MM.1S (cell line): Measurements from ENCODE around the gene BTBD17.

Source experiments
- DNase-seq: peaks from one replicate; pipeline ENCODE4 v3.0.0-alpha.2; 2015
- H2AFZ ChIP-seq: fragments of 300-600 bp; sonication (generic); 2 replicates; pipeline ENCODE4 v1.6.0; 2016; ENCODE audit warnings: antibody characterized with exemption, low read length
- H3F3A ChIP-seq: fragments of 300-600 bp; sonication (generic); 2 replicates; pipeline ENCODE4 v1.6.1; 2016; ENCODE audit warnings: mild to moderate bottlenecking, antibody characterized with exemption, low read length, moderate library complexity, mixed read lengths; ENCODE audit not compliant: insufficient read depth
- H3K27ac ChIP-seq: fragments of 300-600 bp; sonication (generic); 2 replicates; pipeline ENCODE4 v1.5.1; 2016; ENCODE audit warnings: mild to moderate bottlenecking, low read length
- H3K27me3 ChIP-seq: fragments of 300-600 bp; sonication (generic); replicated peaks from 2 replicates; pipeline ENCODE4 v1.6.0; 2016; ENCODE audit warnings: low read length; ENCODE audit not compliant: insufficient read depth
- H3K36me3 ChIP-seq: fragments of 300-600 bp; sonication (generic); replicated peaks from 2 replicates; pipeline ENCODE4 v1.6.1; 2016; ENCODE audit warnings: mild to moderate bottlenecking, low read length, mixed read lengths; ENCODE audit not compliant: insufficient read depth
- H3K4me1 ChIP-seq: fragments of 300-600 bp; sonication (generic); 2 replicates; pipeline ENCODE4 v1.6.1; 2016; ENCODE audit warnings: low read length, mixed read lengths
- H3K4me2 ChIP-seq: fragments of 300-600 bp; sonication (generic); 2 replicates; pipeline ENCODE4 v1.6.0; 2016; ENCODE audit warnings: low read depth, low read length
- H3K4me3 ChIP-seq: fragments of 300-600 bp; sonication (generic); 2 replicates; pipeline ENCODE4 v1.5.1; 2016; ENCODE audit warnings: low read length, mixed read lengths
- H3K79me2 ChIP-seq: fragments of 300-600 bp; sonication (generic); 2 replicates; pipeline ENCODE4 v1.6.1; 2016; ENCODE audit warnings: mixed run types, low read length, mixed read lengths
- H3K9ac ChIP-seq: fragments of 300-600 bp; sonication (generic); 2 replicates; pipeline ENCODE4 v1.6.1; 2016; ENCODE audit warnings: low read length, mixed read lengths
- H3K9me2 ChIP-seq: fragments of 300-600 bp; sonication (generic); replicated peaks from 2 replicates; pipeline ENCODE4 v1.6.1; 2016; ENCODE audit warnings: mild to moderate bottlenecking, low read length, mixed read lengths; ENCODE audit not compliant: insufficient read depth
- H3K9me3 ChIP-seq: fragments of 300-600 bp; sonication (generic); replicated peaks from 2 replicates; pipeline ENCODE4 v1.6.1; 2016; ENCODE audit warnings: mild to moderate bottlenecking, low read length, mixed read lengths; ENCODE audit not compliant: insufficient read depth
- H4K20me1 ChIP-seq: fragments of 300-600 bp; sonication (generic); 2 replicates; pipeline ENCODE4 v1.6.1; 2016; ENCODE audit warnings: mild to moderate bottlenecking, low read length, moderate library complexity, mixed read lengths; ENCODE audit not compliant: insufficient read depth
- CTCF ChIP-seq: fragments of 300-600 bp; sonication (generic); IDR thresholded peaks from 2 replicates; pipeline ENCODE4 v1.5.1; 2016; ENCODE audit warnings: antibody characterized with exemption, low read length, mixed read lengths
- EZH2 ChIP-seq: fragments of 300-600 bp; sonication (generic); optimal IDR thresholded peaks from 2 replicates; pipeline ENCODE3; 2017; ENCODE audit warnings: low read depth, mild to moderate bottlenecking, antibody characterized with exemption, low read length, mixed read lengths
- EZH2phosphoT487 ChIP-seq: fragments of 300-600 bp; sonication (generic); IDR thresholded peaks from 2 replicates; pipeline ENCODE4 v1.6.1; 2018; ENCODE audit warnings: antibody characterized with exemption, low read length

Gene BTBD17

GRCh38 chr17:74324521-74324920 lies 37.1 kb downstream of the BTBD17 start:
- Histone ChIP-seq H3K9ac (no peak overlapping the region), H3K4me1 (0 out of 2 replicates have a peak, but pooled peaks cover 7% of the 10 kb centered on the region), H3K4me3 (no peak overlapping the region), H3K36me3 (no peaks in the 10 kb centered on the region), H3K27me3 (peaks cover 55% of the 10 kb centered on the region), H3F3A (no peaks in the 10 kb centered on the region), H3K27ac (no peak overlapping the region), H4K20me1 (no peaks in the 10 kb centered on the region), H3K9me2 (no peaks in the 10 kb centered on the region), H3K79me2 (no peaks in the 10 kb centered on the region), H3K4me2 (peak overlapping the region; percentile 51; the same call in 1 of the 2 replicates), H2AFZ (no peak overlapping the region), H3K9me3 (no peaks in the 10 kb centered on the region)
- DNase-seq, result no peak
- TF ChIP-seq CTCF (no peak), EZH2 (no peak), EZH2phosphoT487 (no peak)

- Histone ChIP-seq H3K79me2 (no peaks in the 10 kb centered on the region), H2AFZ (no peak overlapping the region), H3K36me3 (no peaks in the 10 kb centered on the region), H3K4me2 (no peak overlapping the region), H3K27me3 (peaks cover 77% of the 10 kb centered on the region), H4K20me1 (no peaks in the 10 kb centered on the region), H3K4me1 (no peaks in the 10 kb centered on the region), H3K9me3 (no peaks in the 10 kb centered on the region), H3F3A (no peaks in the 10 kb centered on the region), H3K9ac (no peak overlapping the region), H3K9me2 (no peaks in the 10 kb centered on the region), H3K4me3 (no peak overlapping the region), H3K27ac (no peak overlapping the region)
- DNase-seq, result no peak
- TF ChIP-seq EZH2 (no peak), CTCF (no peak), EZH2phosphoT487 (no peak)
Observed at GRCh38 chr17:74318391-74318790, 43.3 kb downstream of the BTBD17 start.

GRCh38 chr17:74317071-74317470 lies 44.6 kb downstream of the BTBD17 start:
- H3K9me2 ChIP-seq, result no peaks in the 10 kb centered on the region

More at GRCh38 chr17:74317071-74317470, 44.6 kb downstream of the BTBD17 start:
- no peak for TF ChIP-seq CTCF
- TF ChIP-seq EZH2, result no peak
- no peak for TF ChIP-seq EZH2phosphoT487
- H3K9ac ChIP-seq, result no peak overlapping the region
- no peak overlapping the region for H3K4me2 ChIP-seq
- H3K9me3 ChIP-seq, result no peaks in the 10 kb centered on the region
- H3K36me3 ChIP-seq, result no peaks in the 10 kb centered on the region
- H2AFZ ChIP-seq, result no peak overlapping the region
- peaks cover 84% of the 10 kb centered on the region for H3K27me3 ChIP-seq
- no peak for DNase-seq
- no peak overlapping the region for H3K4me3 ChIP-seq
- no peaks in the 10 kb centered on the region for H3F3A ChIP-seq
- no peaks in the 10 kb centered on the region for H4K20me1 ChIP-seq
- no peak overlapping the region for H3K27ac ChIP-seq
- no peaks in the 10 kb centered on the region for H3K79me2 ChIP-seq
- no peaks in the 10 kb centered on the region for H3K4me1 ChIP-seq
